Activated effector memory CD4-positive, alpha-beta T cell treated with Interleukin-2 at 50 U/mL for 16 hours (primary cell): ENCODE results near the gene APOBEC3B.
"Not testable (repeated sequence)": the region's sequence is repeated elsewhere in the genome, so short reads cannot be mapped to it uniquely, and the experiment has no call there.

ENCODE experiments used
- DNase-seq: peaks from one replicate; pipeline ENCODE4 v3.0.0-alpha.2; 2020

Gene APOBEC3B

DNA sequence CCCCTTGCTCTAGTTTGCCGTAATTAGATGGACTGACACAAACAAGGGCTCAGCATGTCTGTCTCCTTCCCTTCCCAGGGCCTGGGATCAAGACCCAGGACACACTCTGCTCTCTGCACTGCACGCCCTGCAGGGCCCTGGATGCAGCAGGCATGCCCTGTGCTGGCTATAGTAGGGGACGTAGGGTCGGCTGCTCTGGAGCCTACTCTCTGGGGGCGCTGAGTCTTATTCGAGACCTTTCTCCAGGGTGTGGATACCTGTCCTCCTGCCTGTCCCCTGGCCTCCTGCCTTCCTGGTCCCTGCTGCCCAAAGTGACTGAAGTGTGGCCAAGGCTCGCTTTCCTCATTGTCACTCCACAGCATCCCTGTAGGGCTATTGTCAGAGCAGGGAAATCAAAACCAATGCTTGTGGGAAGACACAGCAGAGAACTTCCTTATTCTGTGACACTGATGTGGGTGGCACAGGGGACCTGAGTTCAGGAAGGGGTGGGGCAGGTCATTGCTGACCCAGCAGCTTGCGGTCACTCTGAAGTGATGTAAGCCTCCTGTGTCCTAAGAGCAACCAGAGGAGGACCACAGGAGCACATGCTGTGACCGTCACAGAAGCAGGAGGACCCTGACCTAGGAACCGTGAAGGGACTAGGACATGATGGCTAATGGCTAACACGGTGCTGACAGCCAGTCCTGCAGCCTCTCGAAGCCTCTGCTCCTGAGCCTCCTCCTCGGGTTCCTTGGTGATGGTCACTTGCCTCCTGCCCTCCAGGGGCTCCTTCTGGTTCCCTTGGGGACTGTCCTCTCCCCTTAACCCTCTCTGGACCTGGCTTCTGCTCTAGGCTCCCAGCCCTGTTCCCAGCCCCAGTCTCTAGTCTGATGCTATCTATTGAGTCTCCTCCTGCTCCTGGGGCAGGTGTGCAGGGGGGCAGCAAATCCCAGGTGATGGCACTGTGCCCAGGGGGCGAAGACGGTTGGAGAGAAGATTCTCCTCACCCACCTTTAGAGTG, 14.4 kb upstream of the APOBEC3B start:
- DNase-seq = no peak

DNA sequence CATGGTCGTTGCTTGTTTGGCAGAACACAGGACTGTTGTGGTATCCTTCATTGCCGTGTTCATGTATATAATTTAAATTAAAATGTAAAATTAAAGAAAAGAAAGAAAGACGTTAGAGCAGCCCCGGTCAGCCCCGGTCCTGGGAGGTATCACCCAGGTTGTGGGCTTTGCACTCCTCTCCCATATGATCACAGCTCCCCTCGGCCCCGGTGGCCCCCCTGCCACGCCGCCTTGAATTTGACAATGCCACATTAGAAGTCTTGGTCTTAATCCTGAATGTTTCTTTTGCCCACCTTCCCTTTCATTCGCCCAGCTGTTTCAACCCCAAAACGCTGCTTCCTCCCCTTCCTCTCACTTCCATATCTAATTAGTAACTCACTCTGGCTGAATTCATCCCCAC, 13.3 kb upstream of the APOBEC3B start:
- no peak for DNase-seq

DNA sequence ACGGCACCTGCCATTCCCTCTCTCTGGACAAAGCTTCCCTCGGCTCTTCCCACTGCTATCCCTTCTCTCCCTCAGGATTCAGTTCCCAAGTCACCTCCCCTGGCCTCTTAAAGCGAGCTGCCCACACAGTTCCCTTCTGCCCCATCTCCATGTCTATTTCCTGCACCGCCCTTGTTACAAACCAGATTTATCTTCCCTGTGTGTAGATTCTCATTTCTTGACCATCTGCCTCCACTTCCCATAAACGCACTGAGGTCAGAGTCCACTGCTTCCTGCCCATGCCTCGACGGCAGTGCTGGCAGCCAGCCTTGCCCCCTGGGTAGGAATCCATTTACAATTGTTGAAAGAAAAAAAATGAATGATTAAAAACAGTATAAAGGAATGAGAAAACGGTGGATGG, 11.6 kb upstream of the APOBEC3B start:
- DNase-seq = no peak

DNA sequence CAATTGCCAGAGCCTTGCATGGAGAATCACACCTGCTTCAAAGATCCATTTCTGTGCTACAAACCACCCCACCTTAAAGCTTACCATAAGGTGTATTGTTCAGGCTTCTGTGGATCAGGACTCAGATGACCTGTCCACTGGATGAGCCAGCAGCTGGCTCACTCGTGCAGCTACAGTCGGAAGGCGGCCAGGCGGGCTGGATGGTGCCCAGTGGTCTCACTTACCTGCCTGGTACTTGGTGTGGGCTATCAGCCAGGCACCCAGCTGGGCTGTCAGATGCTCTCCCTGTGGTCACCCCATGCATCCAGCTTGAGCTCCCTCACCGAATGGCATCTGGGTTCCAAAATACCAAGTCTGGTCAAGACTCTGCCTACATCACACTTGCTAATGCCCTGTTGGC, 10.9 kb upstream of the APOBEC3B start:
- no peak for DNase-seq

DNA sequence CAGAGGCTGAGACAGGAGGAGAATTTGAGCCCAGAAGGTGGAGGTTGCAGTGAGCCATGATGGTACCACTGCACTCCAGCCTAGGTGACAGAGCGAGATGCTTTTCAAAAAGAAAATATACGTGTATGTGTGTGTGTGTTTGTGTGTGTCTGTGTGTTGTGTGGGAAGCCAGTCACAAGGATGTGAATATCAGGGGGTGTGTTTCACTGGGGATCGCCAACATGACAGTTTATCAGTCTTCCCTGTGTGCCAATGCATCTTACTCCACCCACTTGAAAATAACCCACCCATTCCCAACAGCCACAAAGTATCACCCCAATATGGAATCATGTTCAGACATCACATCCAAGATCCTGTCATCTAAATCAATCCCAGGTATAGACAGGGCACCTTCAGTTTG, 10.4 kb upstream of the APOBEC3B start:
- DNase-seq = no peak

DNA sequence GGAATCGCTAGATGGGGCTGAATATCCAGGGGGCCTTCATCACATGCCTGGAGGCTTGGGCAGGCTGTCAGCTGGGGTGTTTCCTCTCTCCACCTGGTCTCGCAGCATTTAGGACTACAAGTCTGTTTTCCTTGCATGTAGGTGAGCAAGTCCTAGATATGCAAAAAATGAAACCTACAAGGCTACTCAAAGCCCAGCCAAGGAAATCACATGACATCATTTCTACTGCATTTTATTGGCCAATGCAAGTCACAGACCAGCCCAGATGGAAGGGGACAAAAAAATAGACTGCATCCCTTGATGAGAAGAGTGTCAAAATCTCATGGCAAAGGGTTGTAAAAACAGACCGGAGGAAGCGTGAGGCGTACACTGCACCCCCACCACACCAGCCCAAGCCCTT, 9.6 kb upstream of the APOBEC3B start:
- DNase-seq = no peak

DNA sequence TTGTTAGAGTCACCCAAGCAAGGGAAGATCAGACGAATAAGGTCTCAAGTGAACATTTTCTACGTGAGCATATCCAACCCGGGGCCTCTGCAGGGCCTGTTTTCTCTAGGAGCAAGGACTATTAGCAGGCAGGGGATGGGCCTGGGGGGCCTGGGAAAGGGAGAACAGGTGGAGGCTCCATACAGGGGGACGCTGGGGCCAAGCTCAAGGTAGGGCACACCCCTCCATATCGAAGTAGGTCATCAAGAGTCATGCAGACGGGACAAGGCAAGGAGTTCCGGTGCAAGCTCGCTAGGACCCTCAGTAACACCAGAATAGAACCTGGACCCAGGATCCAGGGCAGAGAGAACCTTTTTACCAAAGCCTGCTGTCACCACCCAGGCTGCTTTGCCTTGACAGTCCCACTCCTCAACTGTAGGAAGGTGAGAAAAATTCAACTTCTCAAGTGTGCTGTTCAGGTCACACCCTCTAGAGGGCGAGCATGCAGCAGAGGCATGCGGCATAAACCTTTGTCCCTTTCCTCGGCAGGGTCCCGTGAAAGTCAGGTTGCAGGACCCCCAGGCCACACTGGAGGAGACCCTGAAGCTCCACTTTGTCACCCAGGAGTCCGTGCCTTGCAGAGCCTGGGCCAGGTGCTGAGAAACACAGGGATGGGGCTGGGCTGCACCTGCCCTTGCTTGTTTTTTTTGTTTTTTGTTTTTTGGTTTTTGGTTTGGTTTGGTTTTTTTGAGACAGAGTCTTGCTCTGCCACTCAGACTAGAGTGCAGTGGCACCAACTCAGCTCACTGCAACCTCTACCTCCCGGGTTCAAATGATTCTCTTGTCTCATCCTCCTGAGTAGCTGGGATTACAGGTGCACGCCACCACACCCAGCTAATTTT, 8.6 kb upstream of the APOBEC3B start:
- peak; percentile 10 for DNase-seq

DNA sequence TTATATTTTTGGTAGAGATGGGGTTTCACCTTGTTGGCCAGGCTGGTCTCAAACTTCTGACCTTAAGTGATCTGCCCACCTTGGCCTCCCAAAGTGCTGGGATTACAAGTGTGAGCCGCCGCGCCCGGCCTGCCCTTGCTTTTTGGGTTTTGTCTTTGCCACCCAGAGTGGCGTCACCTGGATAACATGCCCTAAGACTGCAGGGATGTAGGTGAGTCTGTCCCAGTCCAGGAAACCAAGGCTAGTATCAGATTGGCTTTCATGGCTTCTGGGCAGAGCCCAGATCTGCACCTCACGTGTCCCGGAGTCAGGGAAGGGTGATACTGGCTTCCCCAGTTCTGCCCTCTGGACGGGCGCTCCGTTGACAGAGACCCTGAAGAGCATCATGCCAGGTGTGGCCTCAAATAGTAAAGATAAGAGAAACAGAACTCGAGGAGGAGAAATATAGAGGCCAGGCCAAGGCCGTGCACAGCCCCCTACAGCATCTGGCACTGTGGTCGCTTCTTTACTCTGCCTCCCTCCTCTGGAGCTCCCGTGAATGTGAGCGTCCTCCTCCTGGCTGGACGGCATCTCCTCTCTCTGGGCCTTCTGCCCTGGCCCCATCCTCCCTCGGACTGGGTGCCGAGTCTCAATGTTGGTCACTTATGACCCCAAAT, 7.8 kb upstream of the APOBEC3B start:
- no peak for DNase-seq

DNA sequence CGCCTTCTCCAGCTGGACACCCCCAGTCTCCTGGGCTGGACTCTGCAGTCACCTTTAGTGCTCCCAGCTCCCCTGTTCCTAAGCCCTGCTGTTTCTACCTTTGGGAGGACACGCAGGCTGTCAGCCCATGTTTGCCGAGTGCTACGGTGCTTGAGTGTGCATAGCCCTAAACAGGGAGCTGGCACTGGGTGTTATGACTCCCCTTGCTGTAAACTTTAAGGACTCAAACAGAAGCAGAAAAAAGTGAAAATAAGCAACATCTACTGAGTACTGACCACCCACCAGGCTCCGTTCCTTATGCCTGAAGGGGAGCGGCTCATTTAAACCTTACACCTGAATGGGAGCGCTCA, 7.3 kb upstream of the APOBEC3B start:
- no peak for DNase-seq

DNA sequence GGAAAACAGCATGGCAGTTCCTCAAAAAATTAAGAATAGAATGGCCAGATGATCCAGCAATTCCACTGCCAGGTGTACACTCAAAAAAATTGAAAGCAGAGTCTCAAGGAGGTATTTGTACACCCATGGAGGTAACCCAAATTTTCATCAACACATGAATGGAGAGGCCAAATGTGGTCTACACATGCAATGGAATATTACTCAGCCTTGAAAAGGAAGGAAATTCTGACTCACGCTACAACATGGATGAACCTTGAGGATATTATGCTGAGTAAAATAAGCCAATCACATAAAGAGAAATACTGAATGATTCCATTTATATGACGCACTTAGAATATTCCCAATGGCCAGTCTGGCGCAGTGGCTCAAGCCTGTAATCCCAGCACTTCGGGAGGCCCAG, 4.9 kb upstream of the APOBEC3B start:
- DNase-seq = not testable (repeated sequence)

DNA sequence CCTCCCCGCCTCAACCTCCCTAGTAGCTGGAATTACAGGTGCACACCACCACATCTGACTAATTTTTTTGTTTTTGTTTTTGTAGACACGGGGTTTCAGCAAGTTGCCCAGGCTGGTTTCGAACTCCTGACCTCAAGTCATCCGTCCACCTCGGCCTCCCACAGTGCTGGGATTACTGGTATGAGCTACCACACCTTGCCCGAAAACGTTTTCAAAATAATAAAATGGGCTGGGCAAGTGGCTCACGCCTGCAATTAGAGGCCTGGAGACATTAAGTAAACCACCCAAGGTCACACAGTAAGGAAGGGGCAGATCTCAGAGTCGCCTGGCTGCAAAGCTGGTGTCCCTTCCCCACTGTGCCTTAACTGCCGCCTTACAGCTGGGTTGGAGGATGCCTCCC, 1.6 kb upstream of the APOBEC3B start:
- not testable (repeated sequence) for DNase-seq

DNA sequence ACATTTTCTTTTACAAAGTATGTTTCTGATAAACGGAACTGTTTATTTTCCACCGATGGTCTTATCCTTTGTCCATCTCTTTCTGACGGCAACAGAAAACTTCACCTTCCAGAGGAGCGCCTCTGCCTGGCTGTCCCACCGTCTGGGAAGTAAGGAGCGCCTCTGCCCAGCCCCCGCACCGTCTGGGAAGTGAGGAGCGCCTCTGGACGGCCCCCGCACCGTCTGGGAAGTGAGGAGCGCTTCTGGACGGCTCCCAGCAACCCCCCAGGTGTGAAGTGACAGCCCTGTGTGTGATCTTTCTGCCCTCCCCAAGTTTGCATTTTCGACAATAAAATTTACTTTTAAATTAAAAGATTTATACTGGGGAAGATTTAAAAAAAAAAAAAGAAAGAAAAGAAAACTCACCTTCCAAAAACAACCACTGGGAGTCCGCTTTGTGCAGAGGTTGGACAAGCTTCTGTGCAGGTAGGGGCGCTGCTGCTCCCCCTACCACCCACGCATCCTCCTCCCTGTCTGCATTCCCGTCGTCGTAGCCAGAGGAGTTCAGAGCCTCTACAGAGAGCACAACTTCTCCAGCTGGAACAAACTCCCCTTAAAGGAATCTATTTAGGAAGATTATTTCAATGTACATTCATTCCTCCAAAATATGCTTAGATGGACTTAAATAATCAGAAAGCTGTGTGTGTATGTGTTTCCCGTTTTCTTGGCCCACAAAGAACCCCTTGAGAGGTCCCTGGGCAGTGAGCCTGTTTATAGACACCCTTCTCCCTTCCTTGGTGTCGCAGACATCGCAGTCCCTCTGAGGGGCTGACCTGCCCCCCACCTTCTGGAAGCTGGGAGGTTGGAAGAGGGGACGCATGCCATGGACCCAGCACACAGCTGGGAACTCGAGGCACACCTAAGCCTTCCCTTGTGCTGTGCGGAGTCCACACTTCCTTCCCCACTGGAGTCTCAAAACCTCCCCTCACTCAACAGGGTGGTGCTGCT, 849 bp upstream of the APOBEC3B start:
- DNase-seq = no peak

DNA sequence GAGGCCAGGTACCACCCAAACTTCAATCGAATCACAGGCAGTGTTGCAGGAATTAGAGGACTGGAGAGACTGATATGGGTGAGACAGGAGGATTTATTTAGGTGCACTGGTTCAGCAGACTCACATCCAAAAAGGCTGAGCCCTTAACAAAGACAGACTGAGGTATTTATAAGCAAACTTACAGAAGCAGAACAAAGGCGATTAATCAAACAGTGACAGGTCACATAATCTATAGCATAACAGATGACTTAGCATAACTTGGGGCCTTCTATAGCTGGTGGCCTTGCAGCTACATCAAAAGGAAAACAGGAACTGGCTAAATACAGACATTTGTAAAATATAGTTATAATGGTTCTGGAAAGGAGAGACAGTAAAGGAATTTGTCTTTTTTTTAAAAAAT, 2.1 kb downstream of the APOBEC3B start:
- no peak for DNase-seq

DNA sequence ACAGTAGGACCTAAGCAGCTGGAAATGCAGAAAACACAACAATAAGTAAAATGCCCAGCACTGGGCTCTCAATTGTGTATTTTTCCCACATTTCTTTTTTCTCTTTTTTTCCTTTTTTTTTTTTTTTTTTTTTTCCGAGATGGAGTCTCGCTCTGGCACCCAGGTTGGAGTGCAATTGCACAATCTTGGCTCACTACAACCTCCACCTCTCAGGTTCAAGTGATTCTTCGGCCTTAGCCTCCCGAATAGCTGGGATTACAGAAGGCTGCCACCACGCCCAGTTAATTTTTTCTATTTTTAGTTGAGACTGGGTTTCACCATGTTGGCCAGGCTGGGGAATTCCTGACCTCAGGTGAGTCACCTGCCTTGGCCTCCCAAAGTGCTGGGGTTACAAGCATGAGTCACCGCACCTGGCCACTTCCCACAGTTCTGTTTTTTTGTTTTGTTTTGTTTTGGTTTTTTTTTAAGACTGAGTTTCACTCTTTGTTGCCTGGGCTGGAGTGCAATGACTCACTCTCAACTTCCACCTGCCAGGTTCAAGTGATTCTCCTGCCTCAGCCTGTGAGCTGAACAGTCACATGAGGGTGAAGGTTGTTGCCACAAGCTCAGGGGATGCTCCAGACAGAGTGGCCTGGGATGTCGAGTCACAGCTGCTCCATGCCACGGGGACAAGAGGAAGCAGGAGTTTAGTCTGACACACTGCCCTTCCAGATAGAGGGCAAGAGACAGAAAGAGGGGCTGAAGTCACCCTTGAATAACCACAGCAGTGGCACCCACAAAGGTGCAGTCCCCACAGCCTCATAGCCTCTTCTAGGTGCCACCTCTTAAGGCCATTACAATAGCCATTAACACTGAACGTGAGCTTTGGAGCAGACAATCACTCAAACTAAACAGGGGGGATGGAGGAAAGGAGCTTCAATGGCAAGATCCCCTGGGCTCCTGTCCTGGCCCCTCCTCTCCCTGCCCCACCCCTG, 2.9 kb downstream of the APOBEC3B start:
- DNase-seq = peak; percentile 67

DNA sequence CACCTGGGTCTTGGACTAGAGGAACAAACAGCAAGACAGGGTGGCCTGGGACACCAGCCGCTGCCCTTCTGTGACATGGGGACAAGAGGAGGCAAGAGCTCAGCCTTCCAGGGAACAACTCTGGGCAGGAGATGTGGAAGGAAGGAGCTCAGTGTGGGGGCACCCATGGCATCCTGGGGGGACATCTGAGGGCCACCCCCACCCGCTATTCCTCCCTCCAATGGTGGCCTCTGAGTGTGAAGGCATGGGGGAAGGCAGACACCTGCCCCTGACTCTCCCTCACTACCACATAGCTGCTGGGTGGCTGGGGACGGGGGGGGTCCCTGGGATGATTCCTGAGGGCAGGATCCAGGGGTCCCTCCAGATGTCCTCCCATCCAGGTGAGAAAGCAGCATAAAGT, 4.5 kb downstream of the APOBEC3B start:
- no peak for DNase-seq

DNA sequence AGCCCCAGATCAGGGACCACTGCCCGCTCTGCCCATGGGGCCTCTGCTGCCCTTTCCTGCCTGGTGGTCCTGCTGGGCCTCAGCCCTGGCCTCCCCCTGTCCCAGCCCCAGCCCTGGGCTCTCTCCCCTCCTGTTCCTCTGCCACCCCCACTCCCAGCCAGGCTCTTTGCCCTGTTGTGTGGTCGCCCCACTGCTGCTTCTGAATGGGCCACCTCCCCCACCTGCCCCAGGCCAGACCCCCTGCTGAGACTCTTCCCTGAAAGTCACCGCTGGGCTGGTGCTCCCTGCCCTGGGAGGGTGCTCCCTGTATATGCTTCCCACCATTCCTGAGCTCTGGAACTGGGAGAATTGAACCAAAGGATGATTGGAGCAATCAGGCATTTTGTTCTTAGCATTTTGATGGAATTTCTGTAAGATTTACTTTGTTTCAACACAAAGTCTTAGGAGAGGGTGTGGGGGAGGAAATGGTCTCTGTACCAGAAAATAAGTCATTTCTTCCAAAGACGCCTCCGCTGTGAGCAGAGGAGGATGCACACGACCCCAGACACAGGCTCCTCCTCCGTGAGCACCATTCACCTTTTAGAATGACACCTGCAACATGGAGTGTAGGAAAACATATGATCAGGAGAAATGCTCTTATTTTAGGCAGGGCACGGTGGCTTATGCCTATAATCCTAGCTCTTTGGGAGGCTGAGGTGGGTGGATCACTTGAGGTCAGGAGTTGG, 5.2 kb downstream of the APOBEC3B start:
- no peak for DNase-seq

DNA sequence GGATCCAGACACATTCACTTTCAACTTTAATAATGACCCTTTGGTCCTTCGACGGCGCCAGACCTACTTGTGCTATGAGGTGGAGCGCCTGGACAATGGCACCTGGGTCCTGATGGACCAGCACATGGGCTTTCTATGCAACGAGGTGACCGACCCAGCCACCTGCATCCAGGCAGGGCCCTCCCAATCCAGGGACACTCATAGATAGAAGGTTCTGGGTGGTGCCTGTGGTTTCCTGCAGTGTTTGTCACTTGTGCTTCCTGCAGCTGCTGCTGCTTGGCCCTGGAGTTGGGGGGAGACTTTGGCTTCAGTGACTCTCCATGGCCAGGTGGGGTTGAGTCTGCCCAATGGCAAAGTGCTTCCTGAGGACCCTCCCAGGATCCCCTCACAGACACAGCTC, 7.3 kb downstream of the APOBEC3B start:
- DNase-seq = peak; percentile 18

DNA sequence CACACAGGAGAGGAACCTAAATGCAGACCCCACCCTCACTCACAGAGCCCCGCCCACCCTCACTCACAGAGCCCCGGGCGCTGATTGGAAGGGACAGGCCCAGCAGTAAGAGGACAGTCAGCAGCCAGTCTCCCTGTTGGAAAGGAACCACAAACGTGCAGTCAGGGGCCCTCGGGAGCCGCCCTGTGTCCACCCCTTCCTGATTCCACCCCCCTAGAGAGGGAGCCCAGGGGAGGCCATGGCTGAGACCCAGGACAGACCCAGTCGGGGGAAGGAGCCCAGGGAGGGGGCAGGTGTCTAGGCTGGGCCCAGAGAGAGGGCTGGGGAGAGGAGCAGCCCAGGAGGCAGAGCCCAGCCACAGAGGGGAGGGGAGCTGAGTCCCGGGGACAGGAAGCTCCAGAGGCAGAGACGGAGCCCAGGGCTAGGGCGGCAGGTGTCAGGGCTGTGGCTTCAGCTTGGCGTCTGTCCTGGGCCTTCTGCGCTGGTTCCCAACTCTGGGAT, 10.8 kb downstream of the APOBEC3B start:
- DNase-seq = not testable (repeated sequence)

DNA sequence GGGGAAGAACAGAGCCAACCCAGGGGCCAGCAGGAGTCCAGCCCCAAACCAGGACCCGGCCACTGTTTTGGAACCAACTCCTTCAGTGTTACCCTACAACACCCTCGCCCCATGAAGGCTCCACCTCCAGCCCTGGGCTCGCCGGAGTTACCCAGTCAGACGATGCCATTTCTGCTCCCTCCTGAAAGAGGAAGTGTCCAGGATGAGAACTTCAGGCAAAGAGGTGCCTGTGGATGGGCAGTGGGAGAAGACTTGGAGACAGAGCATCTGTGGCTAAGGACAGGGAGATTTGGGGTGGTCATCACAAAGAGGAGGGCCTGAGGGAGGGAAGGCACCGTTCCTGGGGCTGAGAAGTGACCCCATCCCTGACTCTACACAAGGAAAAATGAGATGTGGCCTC, 14.0 kb downstream of the APOBEC3B start:
- no peak for DNase-seq

DNA sequence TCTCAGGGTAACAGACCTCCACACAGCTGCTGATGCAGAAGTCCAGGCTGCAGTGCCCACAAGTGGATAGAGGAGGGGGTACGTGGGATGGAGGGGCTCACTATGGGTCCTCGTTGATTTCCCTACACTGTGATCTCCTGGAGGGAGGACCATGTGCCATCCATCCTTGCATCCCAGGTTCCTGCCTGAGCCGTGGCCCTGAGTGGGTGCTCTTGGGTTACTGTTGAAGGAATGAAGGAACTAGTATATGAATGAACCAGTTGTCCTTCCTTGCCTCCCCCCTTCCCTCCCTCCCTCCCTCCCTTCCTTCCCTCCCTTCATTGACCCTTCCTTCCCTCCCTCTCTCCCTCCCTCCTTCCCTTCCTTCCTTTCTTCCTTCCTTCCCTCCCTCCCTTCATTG, 15.4 kb downstream of the APOBEC3B start:
- no peak for DNase-seq
